ENCODE data around the gene RASGRP1. TPM values are rescaled to one million over a fixed set of nuclear protein-coding genes. Genes with fewer than 3 reads are reported as not detected.

RASGRP1 gene
- total RNA-seq, 1 experiment from 2014 or later, result 2.8 TPM

- TF ChIP-seq RELA (CRISPR knock-in tag; IDR thresholded peaks at IDR 0.05; ENCODE audit: borderline replicate concordance), result no peak
- no peak for TF ChIP-seq ATF6 (CRISPR knock-in tag; IDR thresholded peaks at IDR 0.05)
- no peak for TF ChIP-seq E2F4 (CRISPR knock-in tag; IDR thresholded peaks at IDR 0.05; ENCODE audit: borderline replicate concordance, low read depth)
Measured at GRCh38 chr15:38547255-38547997, 17.2 kb downstream of the RASGRP1 start (continued).

- Mint-ChIP-seq H3K4me1 (peaks cover 14% of the 10 kb centered on the region), H3K27ac (no peak overlapping the region), H3K27me3 (ENCODE audit: low read depth) (no peaks in the 10 kb centered on the region), H3K4me3 (no peak overlapping the region), H3K36me3 (no peaks in the 10 kb centered on the region), H3K9me3 (no peaks in the 10 kb centered on the region)
- ATAC-seq, result no peak
- ChIA-PET POLR2A (no interaction called here), CTCF (interaction anchor here (2.1 kb wide), 1 partner anchor 19 kb away, joined by 7 read pairs; the partner anchor contains the start of gene RASGRP1)
- no peak for DNase-seq (ENCODE audit: low spot score)
- TF ChIP-seq ZNF138 (CRISPR knock-in tag; conservative IDR thresholded peaks at IDR 0.05) (no peak), CBFB (CRISPR knock-in tag; IDR thresholded peaks at IDR 0.05; ENCODE audit: low read depth) (no peak)
Measured at GRCh38 chr15:38545179-38545578, 19.4 kb downstream of the RASGRP1 start.

GRCh38 chr15:38541026-38541425, 23.6 kb downstream of the RASGRP1 start:
- no peak overlapping the region for H3K4me3 Mint-ChIP-seq
- POLR2A ChIA-PET, result no interaction called here
- H3K9me3 Mint-ChIP-seq, result no peaks in the 10 kb centered on the region
- CTCF ChIA-PET, result interaction anchor here (1.0 to 1.8 kb wide), 3 partner anchors 23 to 150 kb away, joined by 3 to 6 read pairs (median 3); partner anchors contain the start of gene RASGRP1
- H3K27ac Mint-ChIP-seq, result no peak overlapping the region
- ATAC-seq, result no peak
- no peaks in the 10 kb centered on the region for H3K4me1 Mint-ChIP-seq
- TF ChIP-seq STAT6 (CRISPR knock-in tag; conservative IDR thresholded peaks at IDR 0.05; ENCODE audit: low read depth), result no peak
- no peaks in the 10 kb centered on the region for H3K27me3 Mint-ChIP-seq (ENCODE audit: low read depth)
- no peak for DNase-seq (ENCODE audit: low spot score)
- no peaks in the 10 kb centered on the region for H3K36me3 Mint-ChIP-seq

- no peaks in the 10 kb centered on the region for H3K4me1 Mint-ChIP-seq
- no peaks in the 10 kb centered on the region for H3K27me3 Mint-ChIP-seq (ENCODE audit: low read depth)
- H3K4me3 Mint-ChIP-seq, result no peak overlapping the region
- no peak overlapping the region for H3K27ac Mint-ChIP-seq
- ChIA-PET POLR2A (no interaction called here), CTCF (interaction anchor here (1.0 to 1.1 kb wide), 2 partner anchors 148 to 150 kb away, joined by 3 read pairs; no protein-coding TSS in a partner anchor)
- no peak for DNase-seq (ENCODE audit: low spot score)
- no peaks in the 10 kb centered on the region for H3K9me3 Mint-ChIP-seq
- H3K36me3 Mint-ChIP-seq, result no peaks in the 10 kb centered on the region
- ATAC-seq, result no peak
- TF ChIP-seq ETV6 (CRISPR knock-in tag; IDR thresholded peaks at IDR 0.05) (no peak), AR (CRISPR knock-in tag; IDR thresholded peaks at IDR 0.05) (no peak), CTCF (IDR thresholded peaks at IDR 0.05) (no peak), ARID4B (CRISPR knock-in tag; IDR thresholded peaks at IDR 0.05; ENCODE audit: borderline replicate concordance) (no peak), E2F4 (CRISPR knock-in tag; IDR thresholded peaks at IDR 0.05; ENCODE audit: borderline replicate concordance, low read depth) (no peak)
Measured at GRCh38 chr15:38540510-38540909, 24.1 kb downstream of the RASGRP1 start.
